ENCODE results near the gene KIAA0040.

Gene KIAA0040

GRCh38 chr1:175192630-175193526 lies at the start of gene KIAA0040:
TSS of gene KIAA0040 (minus strand) at chr1:175192776. CDS start at chr1:175161013, 31,763 bp downstream.
- DNase-seq = peak; percentile 52 to 75

DNA sequence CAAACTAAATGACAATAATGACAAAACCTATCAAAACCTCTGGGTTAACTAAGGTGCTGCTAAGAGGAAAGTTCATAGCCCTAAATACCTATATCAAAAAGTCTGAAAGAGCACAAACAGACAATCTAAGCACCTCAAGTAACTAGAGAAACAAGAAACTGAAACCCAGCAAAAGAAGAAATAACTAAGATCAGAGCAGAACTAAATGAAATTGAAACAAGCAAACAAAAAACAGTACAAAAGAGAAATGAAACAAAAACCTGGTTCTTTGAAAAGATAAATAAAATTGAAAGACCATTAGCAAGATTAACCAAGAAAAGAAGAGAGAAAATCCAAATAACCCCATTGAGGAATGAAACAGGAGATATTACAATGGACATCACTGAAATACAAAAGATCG lies 44.8 kb upstream of the KIAA0040 start:
- no peak for DNase-seq

GRCh38 chr1:175234639-175235038 lies 42.1 kb upstream of the KIAA0040 start:
- no peak for DNase-seq

- no peak for DNase-seq
These were observed 39.8 kb upstream of the KIAA0040 start for GRCh38 chr1:175232335-175232734.

GRCh38 chr1:175225805-175226129 lies 33.2 kb upstream of the KIAA0040 start:
- no peak for DNase-seq

DNA sequence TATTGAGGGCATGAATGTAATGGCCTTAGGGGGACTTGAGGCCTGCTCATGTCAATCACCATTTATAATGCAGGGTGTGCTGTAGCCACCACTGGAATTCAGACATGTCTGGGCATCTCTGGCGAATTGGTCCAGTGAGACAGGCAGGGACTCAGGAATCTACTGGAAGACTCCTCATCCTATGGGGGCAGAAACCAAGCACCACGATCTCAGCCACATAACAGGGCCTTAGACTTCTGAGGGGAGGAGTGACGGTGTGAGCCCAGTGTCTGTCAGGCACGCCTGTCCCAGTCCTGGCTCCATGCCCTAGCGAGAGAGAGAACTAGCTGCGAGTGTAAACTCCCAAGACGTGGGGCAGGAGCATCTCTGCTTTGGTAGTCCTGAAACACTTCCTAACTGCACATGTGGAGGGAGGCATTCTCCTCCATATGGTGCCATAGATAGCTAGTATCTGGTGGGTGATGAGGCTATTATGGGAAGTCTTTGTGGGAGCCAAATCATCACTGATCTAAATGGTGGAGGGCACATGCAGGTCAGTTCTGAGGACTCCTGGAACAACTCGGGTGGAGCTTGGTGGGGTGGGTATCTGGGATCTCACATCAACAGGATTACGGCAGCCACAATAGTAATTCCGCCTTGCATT lies 29.8 kb upstream of the KIAA0040 start:
- DNase-seq = no peak

DNA sequence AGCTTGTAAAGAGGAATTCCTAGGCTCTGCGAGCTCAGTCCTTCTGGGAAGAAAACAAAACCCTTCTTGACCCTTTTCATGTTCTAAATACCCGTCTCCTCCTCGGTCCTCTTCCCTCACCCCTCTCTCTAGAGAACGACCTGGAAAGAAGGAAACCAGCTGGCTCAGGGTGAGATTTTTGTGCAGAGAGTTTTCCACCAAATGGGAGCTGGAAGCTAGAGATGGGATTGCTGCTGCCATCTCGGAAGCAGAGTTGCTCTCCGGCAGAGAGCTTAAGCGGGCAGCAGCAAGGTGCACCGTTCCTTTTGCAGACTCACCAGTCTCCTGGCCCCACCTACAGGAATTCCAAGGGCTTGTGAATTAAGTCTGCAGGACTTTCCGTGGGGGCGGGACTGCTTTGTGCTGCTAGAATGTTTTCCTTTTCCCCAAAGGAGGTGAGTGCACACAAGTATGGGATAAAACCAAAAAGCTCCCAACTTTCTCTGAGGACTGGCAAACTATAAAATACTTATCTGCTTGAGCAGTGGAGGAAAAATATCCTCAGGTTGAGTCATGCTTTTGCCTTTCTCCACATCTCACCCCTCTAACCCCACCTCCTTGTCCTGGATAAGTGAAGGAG lies 29.1 kb upstream of the KIAA0040 start:
- no peak for DNase-seq

- no peak for DNase-seq
These were observed 28.4 kb upstream of the KIAA0040 start for GRCh38 chr1:175220853-175221556.

GRCh38 chr1:175219774-175220173 lies 27.2 kb upstream of the KIAA0040 start:
- DNase-seq = no peak

- no peak for DNase-seq
These were observed 26.3 kb upstream of the KIAA0040 start for GRCh38 chr1:175218786-175219434.

- DNase-seq = no peak
These were observed 25.4 kb upstream of the KIAA0040 start for GRCh38 chr1:175217721-175218531.

DNA sequence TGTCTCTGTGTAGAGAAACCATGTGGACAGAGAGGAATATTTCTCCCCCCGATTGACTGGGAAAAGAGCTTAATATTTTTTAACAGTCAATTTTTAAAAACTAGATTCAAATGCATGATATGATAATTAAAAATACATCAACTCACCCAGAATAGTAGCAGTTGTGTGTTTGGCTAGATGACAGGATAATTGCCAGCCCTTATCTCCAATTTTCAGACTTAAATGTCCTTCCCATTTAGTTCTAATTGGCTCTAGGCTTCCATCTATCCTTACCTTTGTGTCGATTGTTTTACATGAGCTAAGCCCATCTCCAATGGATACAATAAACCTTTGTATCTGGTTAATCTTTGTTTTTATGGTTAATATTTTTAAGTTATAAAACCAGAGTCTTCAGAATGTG lies 23.9 kb upstream of the KIAA0040 start:
- no peak for DNase-seq

- DNase-seq = no peak
These were observed 19.1 kb upstream of the KIAA0040 start for GRCh38 chr1:175211656-175212055.

DNA sequence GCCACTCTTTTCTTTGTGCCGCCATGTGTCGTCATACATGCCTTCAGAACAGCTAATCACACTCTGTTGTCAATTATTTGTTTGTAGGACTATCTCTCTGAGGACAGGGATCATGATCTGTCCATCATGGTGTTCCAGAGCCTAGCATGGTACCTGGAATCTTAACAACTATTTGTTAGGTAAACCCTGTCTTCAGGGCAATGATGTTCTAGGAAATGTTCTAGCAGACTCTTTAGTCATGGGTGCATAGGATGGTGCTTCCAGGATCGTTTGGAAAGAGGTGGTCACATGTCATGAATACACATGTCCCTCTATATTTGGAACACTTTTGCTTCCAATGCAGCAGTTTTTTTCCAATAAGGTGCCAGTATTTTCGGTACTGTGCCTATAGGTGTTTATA lies 18.2 kb upstream of the KIAA0040 start:
- no peak for DNase-seq

DNA sequence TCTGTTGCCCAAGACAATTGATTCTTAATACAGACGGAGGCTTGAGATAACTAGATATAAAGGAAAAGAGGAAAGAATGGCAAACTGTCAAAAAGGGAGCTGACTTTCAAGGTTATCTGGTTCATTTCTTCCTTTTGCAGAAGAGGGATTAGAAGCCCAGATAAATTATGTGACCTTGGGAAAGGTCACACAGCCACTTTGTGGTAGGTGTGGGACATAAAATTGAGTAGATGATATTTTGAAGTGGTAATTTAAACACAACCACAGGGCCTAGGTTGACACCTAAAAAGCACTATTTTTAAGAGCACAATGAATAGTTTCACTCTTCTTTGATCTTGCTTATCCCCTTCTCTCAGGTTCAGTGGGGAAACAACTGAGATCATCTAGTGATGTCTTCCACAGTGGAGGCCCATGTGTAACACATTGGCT lies 16.9 kb upstream of the KIAA0040 start:
- DNase-seq = no peak

GRCh38 chr1:175208773-175209492 lies 16.4 kb upstream of the KIAA0040 start:
- no peak for DNase-seq

- DNase-seq = no peak
These were observed 15.4 kb upstream of the KIAA0040 start for GRCh38 chr1:175207971-175208370.

DNA sequence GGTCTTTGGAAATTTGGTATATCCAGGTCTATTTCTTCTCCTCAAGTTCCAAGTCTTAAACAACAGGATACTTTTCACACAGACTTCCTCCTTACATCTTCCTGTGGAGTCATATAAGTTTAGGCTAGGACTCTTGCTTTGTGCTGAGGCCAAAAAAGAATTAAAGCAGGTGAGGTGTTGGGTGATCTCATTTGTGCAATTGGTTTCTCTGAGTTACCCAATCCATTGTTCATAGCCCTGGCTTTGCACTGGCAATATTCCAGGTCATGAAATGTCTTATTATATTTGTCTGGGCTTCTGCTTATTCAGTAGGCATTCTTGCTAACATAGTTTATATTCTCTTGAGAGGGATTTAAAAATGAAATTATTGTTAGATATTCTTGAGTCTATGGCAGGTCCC lies 14.1 kb upstream of the KIAA0040 start:
- DNase-seq = no peak

GRCh38 chr1:175204330-175204729 lies 11.8 kb upstream of the KIAA0040 start:
- DNase-seq = no peak

DNA sequence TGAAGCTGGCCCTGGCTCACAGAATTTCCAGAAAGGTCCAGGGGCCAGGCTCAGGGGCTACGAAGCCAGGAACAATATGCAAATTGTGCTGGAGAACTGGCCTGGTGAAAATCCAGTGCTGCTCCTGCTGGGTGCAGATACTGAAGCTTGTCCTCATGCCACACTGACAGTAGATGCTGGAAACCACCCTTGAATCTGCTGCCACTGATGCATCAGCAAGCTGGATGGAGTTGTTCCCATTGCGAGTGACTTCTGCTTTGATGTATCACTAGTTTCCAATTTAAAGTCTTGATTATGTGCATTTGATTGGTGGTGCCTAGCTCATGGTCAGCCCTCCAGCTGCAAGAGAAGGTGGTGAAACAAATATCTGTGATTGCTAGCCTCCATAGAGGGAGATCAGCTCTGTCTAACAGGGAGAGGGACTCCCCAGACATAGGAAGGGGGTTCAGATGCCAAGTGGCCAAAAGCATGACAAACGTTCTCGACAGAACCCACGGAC lies 11.0 kb upstream of the KIAA0040 start:
- DNase-seq = no peak
